D341Med (cell line): Measurements from ENCODE around the gene PON1.

ENCODE experiments used
- DNase-seq: peaks from one replicate; pipeline ENCODE4 v3.0.0; 2012; ENCODE audit warnings: low spot score

The PON1 gene

DNA sequence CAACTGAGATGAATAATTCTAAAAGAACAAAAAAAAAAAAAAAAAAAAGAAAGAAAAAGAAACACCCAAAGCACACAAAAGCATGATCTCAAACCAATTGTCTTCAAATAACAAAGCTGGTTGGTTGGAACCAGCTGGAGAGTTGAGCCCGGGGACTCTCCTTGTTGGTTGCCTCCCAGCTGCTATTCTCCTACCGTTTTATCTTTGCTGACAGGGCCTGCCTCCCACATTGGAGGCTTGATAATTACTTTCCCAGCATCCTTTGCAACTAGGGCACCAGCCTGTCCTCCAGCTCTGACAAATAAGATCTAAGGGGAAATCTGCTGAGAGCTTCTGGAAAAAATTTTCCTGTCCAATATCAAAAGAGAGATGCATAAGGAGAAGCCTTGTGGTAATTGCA is 6.8 kb downstream of the PON1 start:
- no peak for DNase-seq

GRCh38 chr7:95316588-95316987 is 7.7 kb downstream of the PON1 start:
- no peak for DNase-seq

DNA sequence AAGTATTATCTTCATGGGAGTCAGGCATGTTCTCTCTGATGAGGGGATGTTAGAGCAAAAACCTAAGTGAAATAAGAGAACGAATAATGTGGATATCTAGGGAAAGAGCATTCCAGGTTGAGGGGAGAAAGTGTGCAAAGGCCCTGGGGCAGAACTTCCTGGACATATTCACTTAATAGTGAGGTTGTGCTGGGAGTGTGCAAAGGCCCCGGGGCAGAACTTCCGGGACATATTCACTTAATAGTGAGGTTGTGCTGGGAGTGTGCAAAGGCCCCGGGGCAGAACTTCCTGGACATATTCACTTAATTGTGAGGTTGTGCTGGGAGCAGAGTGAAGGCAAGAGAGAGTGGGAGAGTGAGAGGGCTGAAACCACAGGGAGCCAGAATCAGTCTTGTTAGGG is 11.8 kb downstream of the PON1 start:
- DNase-seq: no peak

DNA sequence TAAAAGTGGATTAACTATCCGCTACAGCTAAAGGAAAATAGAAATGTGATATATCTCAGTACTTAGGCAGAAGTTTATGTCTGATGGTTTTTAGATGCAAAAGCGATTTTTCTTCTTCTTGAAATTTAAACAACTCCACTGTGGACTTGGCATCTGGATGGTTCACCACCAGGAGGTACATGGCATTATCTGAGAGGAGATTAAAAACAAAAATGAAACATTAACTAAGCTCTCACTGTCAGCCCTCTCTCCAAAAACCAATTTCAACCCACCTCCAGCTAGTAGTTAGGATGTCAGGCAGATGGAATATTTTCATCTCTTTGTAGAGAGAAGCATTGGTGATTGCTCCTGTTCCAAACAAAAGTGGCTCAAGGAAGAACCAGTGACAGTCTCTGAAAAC is 12.9 kb downstream of the PON1 start:
- DNase-seq: no peak

- no peak for DNase-seq
Measured at GRCh38 chr7:95309951-95310350, 14.4 kb downstream of the PON1 start.

DNA sequence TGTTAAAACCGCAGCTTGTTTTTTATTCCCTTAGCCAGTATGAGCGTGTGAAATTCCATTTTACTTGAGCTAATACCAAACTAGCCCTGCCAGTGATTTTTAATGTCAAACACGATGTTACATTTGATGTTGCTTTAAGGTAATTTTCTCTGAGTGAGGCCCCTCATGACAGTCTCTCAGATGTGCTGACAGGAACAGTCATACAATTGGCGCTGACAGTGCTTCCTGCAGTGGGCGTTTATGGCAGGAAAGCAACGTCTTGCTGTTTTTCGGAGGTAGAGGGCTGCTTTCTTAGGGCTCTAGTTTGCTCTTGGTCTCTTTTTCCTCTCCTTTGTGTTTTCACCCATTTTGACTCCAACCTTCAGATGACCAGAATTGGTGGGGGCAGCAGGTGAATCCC is 19.3 kb downstream of the PON1 start:
- DNase-seq: no peak

DNA sequence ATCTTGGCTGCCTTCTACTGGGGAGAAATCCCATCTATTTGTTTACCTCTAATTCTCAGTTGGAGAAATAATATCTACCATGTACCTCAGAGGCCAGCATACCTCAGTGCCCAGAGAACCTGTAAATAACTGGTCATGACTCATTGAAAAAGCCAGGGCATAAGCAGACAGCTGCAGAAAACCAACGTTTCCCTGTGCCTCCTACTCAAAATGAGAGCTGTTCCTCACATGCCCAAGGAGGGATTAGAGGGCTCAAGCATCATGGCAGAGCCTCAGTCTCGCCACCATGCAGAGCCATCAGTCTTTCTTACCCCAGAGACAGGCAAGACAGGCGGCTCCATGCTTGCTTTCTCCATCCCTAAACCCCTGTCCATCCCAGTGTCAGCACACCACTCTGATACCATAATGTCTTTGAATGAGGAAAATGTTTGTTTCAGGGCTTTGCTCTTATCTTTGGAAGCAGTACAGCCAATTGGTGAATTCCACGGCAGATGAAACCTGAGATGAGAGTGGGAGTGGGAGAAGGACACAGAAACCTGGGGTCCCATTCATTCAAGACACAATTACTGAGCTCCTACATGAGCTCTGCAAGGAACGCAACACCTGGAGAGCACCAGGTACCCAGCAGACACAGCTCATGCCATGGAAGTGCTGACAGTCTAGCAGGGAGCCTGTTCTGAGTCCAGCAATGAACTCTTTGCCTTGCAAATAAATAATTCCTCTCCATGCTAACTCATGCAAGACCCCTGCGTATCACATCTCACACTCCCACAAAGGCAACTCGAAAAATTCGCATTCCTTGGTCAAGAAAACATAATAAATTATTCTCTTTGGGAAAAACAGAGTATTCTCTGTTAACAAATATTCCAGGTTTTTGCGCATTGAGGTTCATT is 21.1 kb downstream of the PON1 start:
- no peak for DNase-seq

DNA sequence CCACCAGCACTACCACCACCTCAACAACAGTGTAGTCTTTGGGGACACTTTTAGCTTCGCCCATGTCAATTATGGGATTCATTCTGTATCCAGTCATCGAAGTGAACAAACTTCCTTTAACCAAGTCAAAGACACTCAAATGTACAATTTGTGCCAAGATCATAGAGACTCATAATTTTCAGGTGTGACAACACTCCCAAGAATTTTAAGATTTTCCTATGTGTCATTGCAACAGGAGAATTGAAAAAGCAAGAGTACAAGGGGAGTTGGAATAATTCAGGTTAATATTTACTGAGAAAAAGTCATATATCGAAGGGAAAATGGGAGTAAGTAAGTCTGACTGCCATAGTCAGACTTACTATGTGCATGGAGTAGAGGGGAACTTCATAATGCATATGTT is 26.2 kb downstream of the PON1 start:
- no peak for DNase-seq

- no peak for DNase-seq
Measured at GRCh38 chr7:95297041-95297440, 27.3 kb downstream of the PON1 start.

GRCh38 chr7:95296456-95296855 is 27.9 kb downstream of the PON1 start:
- no peak for DNase-seq

DNA sequence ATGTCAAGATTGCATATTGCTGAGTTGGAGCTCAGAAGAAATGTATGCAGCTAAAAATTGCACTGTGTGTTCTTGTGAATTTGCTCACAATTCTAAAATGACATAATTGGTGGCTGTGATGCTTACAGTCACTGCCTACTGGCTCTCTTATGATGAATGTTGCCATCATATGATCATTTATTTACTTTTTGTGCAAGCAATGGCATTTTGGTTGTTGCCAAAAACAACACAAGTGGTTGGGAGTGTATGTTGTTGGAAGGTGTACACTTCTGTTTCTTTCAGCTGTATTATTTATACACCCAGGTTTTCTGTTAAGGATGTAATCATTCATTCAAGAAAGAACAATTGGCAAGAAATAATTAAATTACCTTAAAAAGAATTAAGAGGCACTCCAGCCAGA is 28.9 kb downstream of the PON1 start:
- DNase-seq: no peak

GRCh38 chr7:95290166-95290830 is 34.0 kb downstream of the PON1 start:
- DNase-seq: no peak

DNA sequence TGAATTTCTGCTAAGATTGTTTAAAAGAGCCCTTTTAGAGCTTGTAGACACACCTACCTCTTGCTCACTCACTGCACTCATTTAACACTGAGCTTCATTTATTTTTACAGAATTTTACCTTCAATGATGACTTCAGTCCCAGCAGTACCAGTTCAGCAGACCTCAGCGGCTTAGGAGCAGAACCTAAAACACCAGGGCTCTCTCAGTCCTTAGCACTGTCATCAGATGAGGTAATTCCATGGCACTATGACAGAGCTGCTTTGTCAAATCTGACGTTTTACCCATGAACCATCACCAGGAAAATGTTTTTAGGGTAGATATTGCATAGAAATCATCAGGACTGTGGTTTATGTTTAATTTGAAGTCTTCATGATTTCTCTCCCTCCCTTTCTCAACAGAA is 38.2 kb downstream of the PON1 start:
- DNase-seq: no peak

DNA sequence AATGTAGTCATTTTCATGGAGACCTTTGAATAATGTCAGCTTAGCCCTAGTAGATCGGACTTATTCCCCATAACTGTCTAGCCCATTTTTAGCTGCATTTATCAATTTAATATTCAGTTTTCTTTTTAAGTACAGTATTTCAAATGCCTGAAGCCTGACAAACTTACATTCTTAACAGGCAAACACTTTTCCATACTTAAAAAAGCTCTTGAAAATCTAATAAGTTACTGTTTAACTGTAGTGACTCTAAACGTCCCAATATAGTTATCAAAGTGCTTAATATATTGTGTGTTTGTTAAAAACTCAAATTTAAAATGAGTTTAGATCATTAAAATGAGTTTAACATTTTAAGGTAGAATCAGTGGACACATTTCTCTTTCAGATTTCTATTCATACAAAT is 44.9 kb downstream of the PON1 start:
- no peak for DNase-seq

GRCh38 chr7:95276114-95276513 is 48.2 kb downstream of the PON1 start:
- DNase-seq: no peak

- DNase-seq: no peak
Measured at GRCh38 chr7:95269640-95270039, 54.7 kb downstream of the PON1 start.

- no peak for DNase-seq
Measured at GRCh38 chr7:95267754-95268153, 56.6 kb downstream of the PON1 start.

- no peak for DNase-seq
Measured at GRCh38 chr7:95265634-95266033, 58.7 kb downstream of the PON1 start.

- DNase-seq: no peak
Measured at GRCh38 chr7:95264363-95264891, 59.9 kb downstream of the PON1 start.

DNA sequence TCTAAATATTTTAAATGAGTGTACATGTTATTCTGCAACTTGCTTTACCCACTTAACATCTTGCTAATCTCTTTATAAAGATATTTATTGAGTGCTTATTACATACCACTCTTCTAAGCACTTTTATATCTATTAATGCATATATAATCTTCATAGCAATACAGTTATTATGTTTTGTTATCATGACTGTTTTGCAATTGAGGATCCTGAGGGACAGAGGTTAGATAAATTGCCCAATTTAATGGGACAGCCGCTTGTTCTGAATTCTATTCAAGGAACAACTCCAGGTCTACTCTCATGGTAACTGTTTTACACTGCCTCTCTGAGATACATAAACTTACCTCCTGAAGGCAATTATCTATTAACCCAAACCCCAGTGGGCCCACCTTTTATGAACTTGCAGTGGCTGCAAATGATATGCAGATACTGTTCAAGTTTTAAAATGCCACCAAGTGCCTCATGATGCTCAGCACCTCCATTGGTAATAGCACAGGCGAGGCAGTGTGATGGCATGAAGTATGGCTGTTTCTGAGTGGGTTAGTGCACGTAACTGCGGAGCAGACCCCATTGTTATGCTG is 60.5 kb downstream of the PON1 start:
- DNase-seq: no peak

GRCh38 chr7:95262875-95263274 is 61.5 kb downstream of the PON1 start:
- no peak for DNase-seq

DNA sequence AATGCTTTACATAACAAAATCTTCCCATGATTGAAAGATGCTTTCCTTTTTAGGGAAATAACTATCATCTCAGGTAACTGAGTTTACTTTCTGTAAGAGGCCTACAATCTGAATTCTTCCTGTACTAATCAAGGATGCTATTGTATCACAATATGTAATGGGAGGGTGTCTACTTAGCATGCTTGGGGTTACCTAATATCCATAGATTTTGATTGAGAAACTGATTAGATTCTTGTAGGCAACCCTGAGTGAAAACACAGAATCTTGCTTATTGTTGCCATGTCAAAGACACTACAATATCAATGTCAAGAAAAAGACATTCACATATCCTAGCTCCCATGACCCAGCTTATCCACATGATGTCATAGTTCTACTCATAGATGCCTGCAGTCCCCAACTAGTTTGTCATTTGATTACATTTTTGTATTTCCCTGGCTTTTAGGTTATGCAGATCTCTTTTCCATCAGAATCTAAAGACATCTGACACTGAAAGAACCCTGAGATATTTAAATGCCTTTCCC is 62.4 kb downstream of the PON1 start:
- DNase-seq: no peak

DNA sequence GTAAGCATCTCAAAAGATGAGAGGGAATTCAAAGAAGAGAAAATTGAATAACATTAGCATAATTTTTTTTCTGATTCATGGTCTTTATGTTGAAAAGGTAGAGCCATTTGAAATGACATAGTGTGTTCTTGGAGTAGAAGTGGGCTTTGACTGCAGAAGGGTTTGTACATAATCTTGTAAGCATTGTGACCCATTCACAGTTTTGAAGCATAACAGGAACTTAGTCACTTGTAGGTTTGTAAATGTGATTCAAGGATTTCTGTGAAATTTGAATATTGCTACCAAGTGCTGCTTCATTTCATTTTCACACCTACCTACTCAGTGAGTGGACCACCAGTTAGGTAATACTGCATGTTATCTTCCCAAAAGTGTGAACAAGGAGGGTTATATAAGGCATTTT is 68.6 kb downstream of the PON1 start:
- DNase-seq: no peak
